Measurements from ENCODE around the gene NPAT.
"Not testable (repeated sequence)": the region's sequence is repeated elsewhere in the genome, so short reads cannot be mapped to it uniquely, and the experiment has no call there.

NPAT gene

GRCh38 chr11:108218912-108219783 lies 3.3 kb downstream of the NPAT start:
- DNase-seq (ENCODE audit: low spot score) = no peak

GRCh38 chr11:108218455-108218854 lies 4.0 kb downstream of the NPAT start:
- DNase-seq (ENCODE audit: low spot score) = no peak

GRCh38 chr11:108216988-108217387 lies 5.5 kb downstream of the NPAT start:
- no peak for DNase-seq (ENCODE audit: low spot score)

GRCh38 chr11:108213784-108214183 lies 8.7 kb downstream of the NPAT start:
- no peak for DNase-seq (ENCODE audit: low spot score)

- DNase-seq (ENCODE audit: low spot score) = no peak
These were observed 12.0 kb downstream of the NPAT start for GRCh38 chr11:108210441-108210840.

GRCh38 chr11:108207683-108208060 lies 14.8 kb downstream of the NPAT start:
- no peak for DNase-seq (ENCODE audit: low spot score)

- no peak for DNase-seq (ENCODE audit: low spot score)
These were observed 15.3 kb downstream of the NPAT start for GRCh38 chr11:108206969-108207682.

GRCh38 chr11:108206171-108206570 lies 16.3 kb downstream of the NPAT start:
- DNase-seq (ENCODE audit: low spot score) = no peak

GRCh38 chr11:108204929-108205499 lies 17.4 kb downstream of the NPAT start:
- no peak for DNase-seq (ENCODE audit: low spot score)

GRCh38 chr11:108204376-108204775 lies 18.1 kb downstream of the NPAT start:
- no peak for DNase-seq (ENCODE audit: low spot score)

GRCh38 chr11:108203075-108203474 lies 19.4 kb downstream of the NPAT start:
- DNase-seq (ENCODE audit: low spot score) = no peak

GRCh38 chr11:108199446-108200321 lies 22.8 kb downstream of the NPAT start:
- no peak for DNase-seq (ENCODE audit: low spot score)

- DNase-seq (ENCODE audit: low spot score) = no peak
These were observed 23.6 kb downstream of the NPAT start for GRCh38 chr11:108198833-108199232.

GRCh38 chr11:108197351-108197750 lies 25.1 kb downstream of the NPAT start:
- no peak for DNase-seq (ENCODE audit: low spot score)

GRCh38 chr11:108196901-108197300 lies 25.5 kb downstream of the NPAT start:
- DNase-seq (ENCODE audit: low spot score) = no peak

GRCh38 chr11:108193725-108194124 lies 28.7 kb downstream of the NPAT start:
- no peak for DNase-seq (ENCODE audit: low spot score)

- DNase-seq (ENCODE audit: low spot score) = no peak
These were observed 44.9 kb downstream of the NPAT start for GRCh38 chr11:108177570-108177969.

GRCh38 chr11:108170184-108170583 lies 52.3 kb downstream of the NPAT start:
- DNase-seq (ENCODE audit: low spot score) = no peak

- no peak for DNase-seq (ENCODE audit: low spot score)
These were observed 54.8 kb downstream of the NPAT start for GRCh38 chr11:108167624-108168023.

- DNase-seq (ENCODE audit: low spot score) = not testable (repeated sequence)
These were observed 59.6 kb downstream of the NPAT start for GRCh38 chr11:108162878-108163277.

GRCh38 chr11:108160970-108161566 lies 61.4 kb downstream of the NPAT start:
- no peak for DNase-seq (ENCODE audit: low spot score)

GRCh38 chr11:108154591-108154990 lies 67.8 kb downstream of the NPAT start:
- DNase-seq (ENCODE audit: low spot score) = no peak

Data from HuH-7.5 (cell line).